Dedifferentiated amniotic fluid mesenchymal stem cell (primary cell): ENCODE data around the gene SPPL2B.
"Not testable (repeated sequence)": the region's sequence is repeated elsewhere in the genome, so short reads cannot be mapped to it uniquely, and the experiment has no call there.

ENCODE experiments used
- DNase-seq: peaks from one replicate; pipeline ENCODE4 v3.0.0-alpha.2; 2016; ENCODE audit errors: extremely low spot score

Gene SPPL2B

GRCh38 chr19:2380567-2380966 is 52.1 kb downstream of the SPPL2B start:
- DNase-seq = no peak

GRCh38 chr19:2381148-2381820 is 52.8 kb downstream of the SPPL2B start:
- DNase-seq = no peak

GRCh38 chr19:2382530-2383222 is 54.2 kb downstream of the SPPL2B start:
- DNase-seq = no peak

DNA sequence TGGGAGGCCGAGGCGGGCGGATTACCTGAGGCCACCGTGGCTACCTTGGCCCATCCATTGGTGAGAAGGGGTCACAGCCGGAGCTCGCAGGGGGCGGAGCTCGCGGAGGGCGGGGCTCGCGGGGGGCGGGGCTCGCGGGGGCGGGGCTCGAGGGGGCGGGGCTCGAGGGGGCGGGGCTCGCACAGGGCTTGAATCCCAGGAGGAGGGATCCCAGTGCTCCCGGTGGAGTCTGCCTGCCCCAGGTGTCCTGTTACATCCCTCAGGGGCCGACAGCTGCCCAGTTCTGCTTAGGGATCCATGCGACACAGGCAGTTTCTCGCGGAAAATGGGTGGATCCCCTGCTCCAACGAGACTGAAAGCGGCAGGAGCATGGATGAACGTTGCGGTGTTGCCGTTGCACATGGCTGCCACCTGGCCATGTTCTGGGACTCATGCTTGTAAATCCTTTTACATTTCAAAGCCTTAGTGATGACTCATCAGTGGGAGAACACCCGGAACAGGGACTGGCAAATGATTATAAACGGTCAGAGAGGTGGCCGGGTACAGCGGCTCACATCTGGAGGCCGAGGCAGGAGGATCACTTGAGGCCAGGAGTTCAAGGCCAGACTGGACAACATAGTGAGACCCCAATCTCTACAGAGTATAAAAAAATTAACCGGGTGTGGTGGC is 56.7 kb downstream of the SPPL2B start:
- peak; percentile 44 for DNase-seq

GRCh38 chr19:2387367-2388288 is 59.1 kb downstream of the SPPL2B start:
- no peak for DNase-seq

- DNase-seq = no peak
These were observed 61.1 kb downstream of the SPPL2B start for GRCh38 chr19:2389594-2389993.

- DNase-seq = peak; percentile 81
These were observed 62.7 kb downstream of the SPPL2B start for GRCh38 chr19:2391118-2391725.

GRCh38 chr19:2392366-2392765 is 63.9 kb downstream of the SPPL2B start:
- no peak for DNase-seq

DNA sequence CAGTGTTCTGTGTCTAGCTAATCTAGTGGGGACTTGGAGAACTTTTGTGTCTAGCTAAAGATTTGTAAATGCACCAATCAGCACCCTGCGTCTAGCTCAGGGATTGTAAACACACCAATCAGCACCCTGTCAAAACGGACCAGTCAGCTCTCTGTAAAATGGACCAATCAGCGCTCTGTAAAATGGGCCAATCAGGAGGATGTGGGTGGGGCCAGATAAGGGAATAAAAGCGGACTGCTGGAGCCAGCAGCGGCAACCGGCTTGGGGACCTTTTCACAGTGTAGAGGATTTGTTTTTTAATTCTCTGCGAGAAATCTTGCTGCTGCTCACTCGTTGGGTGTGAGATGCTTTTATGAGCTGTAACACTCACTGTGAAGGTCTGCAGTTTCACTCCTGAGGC is 64.4 kb downstream of the SPPL2B start:
- not testable (repeated sequence) for DNase-seq

DNA sequence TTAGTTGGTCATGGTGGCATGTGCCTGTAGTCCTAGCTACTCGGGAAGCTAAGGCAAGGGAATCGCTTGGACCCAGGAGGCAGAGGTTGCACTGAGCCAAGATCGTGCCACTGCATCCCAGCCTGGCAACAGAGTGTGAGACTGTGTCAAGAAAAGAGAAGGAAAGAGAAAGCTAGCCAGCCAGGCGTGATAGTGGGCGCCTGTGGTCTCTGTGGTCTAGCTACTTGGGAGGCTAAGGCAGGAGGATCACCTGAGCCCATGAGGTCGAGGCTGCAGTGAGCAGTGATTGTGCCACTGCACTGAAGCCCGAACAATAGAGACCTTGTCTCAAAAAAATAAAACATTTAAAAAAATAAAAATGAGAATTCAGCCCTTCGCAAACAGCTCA is 65.6 kb downstream of the SPPL2B start:
- no peak for DNase-seq

DNA sequence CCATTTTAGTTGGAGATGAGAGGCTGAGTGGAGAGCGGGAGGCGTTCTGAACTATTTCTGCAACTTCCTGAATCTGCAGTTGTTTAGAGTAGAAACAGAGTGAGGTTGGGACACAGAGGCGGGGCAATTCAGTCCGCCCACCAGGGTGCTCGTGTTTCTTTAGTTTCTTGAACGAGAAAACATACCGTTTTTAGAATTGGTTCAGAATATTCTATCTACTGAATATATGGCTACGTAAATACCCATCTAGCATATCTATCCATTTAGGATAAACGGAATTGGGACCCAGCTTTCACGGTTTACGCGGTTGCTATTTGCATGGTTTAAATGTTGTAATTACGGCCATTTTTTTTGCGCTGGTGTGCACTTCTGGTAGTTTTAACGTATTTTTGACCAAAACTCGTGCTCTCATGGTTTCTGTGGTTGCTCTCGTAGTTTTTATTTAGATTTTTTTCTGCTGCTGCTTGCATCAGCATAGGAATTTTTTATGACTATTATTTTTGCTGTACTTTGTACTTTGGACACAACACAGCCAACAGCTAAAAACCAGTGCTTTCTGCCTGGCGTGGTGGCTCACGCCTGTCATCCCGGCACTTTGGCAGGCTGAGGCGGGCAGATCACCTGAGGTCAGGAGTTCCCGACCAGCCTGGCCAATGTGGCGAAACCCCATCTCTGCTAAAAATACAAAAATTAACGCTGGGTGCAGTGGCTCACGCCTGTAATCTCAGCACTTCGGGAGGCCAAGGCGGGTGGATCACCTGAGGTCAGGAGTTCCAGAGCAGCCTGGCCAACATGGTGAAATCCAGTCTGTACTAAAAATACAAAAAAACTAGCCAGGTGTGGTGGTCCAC is 66.2 kb downstream of the SPPL2B start:
- DNase-seq = no peak

- not testable (repeated sequence) for DNase-seq
These were observed 66.9 kb downstream of the SPPL2B start for GRCh38 chr19:2395293-2395829.

GRCh38 chr19:2397173-2397572 is 68.7 kb downstream of the SPPL2B start:
- DNase-seq = not testable (repeated sequence)

DNA sequence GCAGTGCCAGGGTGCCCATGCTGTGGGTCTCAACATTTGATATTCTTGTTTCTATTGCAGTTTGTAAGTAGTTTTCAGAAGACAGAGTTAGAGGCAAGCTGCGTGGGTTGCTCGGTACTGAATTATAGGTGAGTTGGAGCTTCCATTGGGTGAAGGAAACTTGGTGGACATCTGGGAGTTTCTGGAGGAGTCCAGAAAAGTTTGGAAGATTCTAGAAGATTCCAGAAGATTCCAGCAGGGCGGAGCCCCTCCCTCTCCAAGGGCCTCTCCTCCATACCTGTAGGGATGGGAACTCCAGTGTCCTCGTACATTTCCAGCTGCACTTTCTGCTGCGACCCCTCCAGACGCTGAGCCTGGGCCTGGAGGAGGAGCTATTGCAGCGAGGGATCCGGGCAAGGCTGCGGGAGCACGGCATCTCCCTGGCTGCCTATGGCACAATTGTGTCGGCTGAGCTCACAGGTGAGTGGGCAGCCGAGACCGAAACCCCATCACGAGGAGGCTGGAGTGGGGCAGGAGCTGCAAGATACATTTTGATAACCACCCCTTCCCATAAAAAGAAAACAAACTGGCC is 70.3 kb downstream of the SPPL2B start:
- no peak for DNase-seq

GRCh38 chr19:2399582-2399981 is 71.1 kb downstream of the SPPL2B start:
- DNase-seq = no peak
